NCI-H2196 (cell line): ENCODE data around the gene NDUFB5.

Experiments used
- DNase-seq: peaks from one replicate; lab custom pipeline; 2025; ENCODE audit not compliant: unreplicated experiment; lab: John Stamatoyannopoulos, UW

Gene NDUFB5

GRCh38 chr3:179604321-179605078, at the start of gene NDUFB5, which contains the start of gene MRPL47:
Gene NDUFB5, plus strand, starts transcription at chr3:179604794. Its CDS starts 22 bp downstream, at chr3:179604816.
Gene MRPL47, minus strand, starts transcription at chr3:179604638. Its CDS starts 14 bp downstream, at chr3:179604624.
- peak; percentile 99 for DNase-seq

GRCh38 chr3:179558742-179559364, 45.7 kb upstream of the NDUFB5 start:
- DNase-seq, result peak; percentile 72

- no peak for DNase-seq
These were observed 43.8 kb upstream of the NDUFB5 start for GRCh38 chr3:179560791-179561190.

GRCh38 chr3:179562591-179563270, 41.9 kb upstream of the NDUFB5 start, which contains the start of gene ACTL6A:
Gene ACTL6A, plus strand, starts transcription at chr3:179562926. Its CDS starts 167 bp downstream, at chr3:179563093.
- DNase-seq, result peak; percentile 100

GRCh38 chr3:179563271-179563783, 41.3 kb upstream of the NDUFB5 start:
- peak; percentile 45 for DNase-seq

GRCh38 chr3:179565496-179565895, 39.1 kb upstream of the NDUFB5 start:
- DNase-seq, result no peak

GRCh38 chr3:179580992-179581391, 23.6 kb upstream of the NDUFB5 start:
- no peak for DNase-seq

GRCh38 chr3:179589143-179589542, 15.5 kb upstream of the NDUFB5 start:
- no peak for DNase-seq

GRCh38 chr3:179590669-179591068, 13.9 kb upstream of the NDUFB5 start:
- no peak for DNase-seq

GRCh38 chr3:179591313-179591712, 13.3 kb upstream of the NDUFB5 start:
- no peak for DNase-seq

- no peak for DNase-seq
These were observed 5.1 kb upstream of the NDUFB5 start for GRCh38 chr3:179599531-179599930.

- DNase-seq, result no peak
These were observed 1.3 kb upstream of the NDUFB5 start for GRCh38 chr3:179603321-179603720.

- no peak for DNase-seq
These were observed 763 bp upstream of the NDUFB5 start for GRCh38 chr3:179603831-179604230.

GRCh38 chr3:179606534-179607085, 2.0 kb downstream of the NDUFB5 start:
- no peak for DNase-seq

GRCh38 chr3:179608931-179609720, 4.5 kb downstream of the NDUFB5 start:
- no peak for DNase-seq

GRCh38 chr3:179610066-179610465, 5.5 kb downstream of the NDUFB5 start:
- DNase-seq, result no peak

GRCh38 chr3:179613807-179614206, 9.2 kb downstream of the NDUFB5 start:
- DNase-seq, result no peak

- no peak for DNase-seq
These were observed 11.0 kb downstream of the NDUFB5 start for GRCh38 chr3:179615458-179616173.

GRCh38 chr3:179622023-179622422, 17.4 kb downstream of the NDUFB5 start:
- no peak for DNase-seq

GRCh38 chr3:179624451-179624850, 19.9 kb downstream of the NDUFB5 start:
- no peak for DNase-seq
